A549 (cell line): ENCODE results near the gene OPRM1. TPM values are rescaled to one million over a fixed set of nuclear protein-coding genes. Genes with fewer than 3 reads are reported as not detected.

Experiments used
- ATAC-seq, 2 experiments: fragments of 200-7000 bp in 1 of 2; fragments of >200 bp in 1 of 2; cut with Nextera tagmentation in 1 of 2; cut with Tn5 transposase in 1 of 2; 3 replicates each; pipeline versions ENCODE4 v1.8.0 to v1.9.1; 2018 to 2020; ENCODE audit warnings: mild to moderate bottlenecking in 1 of 2, moderate library complexity in 1 of 2
- CTCF ChIA-PET: fragments of 300-600 bp; sonication (Branson Sonifier 250); formaldehyde crosslinking; extraction: SDS; loops from one replicate; lab custom pipeline; 2021; ENCODE audit warnings: antibody characterized with exemption, inconsistent platforms; lab: Yijun Ruan, JAX
- POLR2A ChIA-PET: fragments of 350-600 bp; formaldehyde crosslinking; extraction: SDS; loops from one replicate; lab custom pipeline; 2021; ENCODE audit warnings: antibody characterized with exemption, inconsistent platforms; lab: Yijun Ruan, JAX
- DNase-seq, 2 experiments: peaks; one replicate each; pipeline versions ENCODE4 v3.0.0 to v3.0.0-alpha.2; 2011 to 2016; ENCODE audit warnings: low read depth in 1 of 2, low spot score in 1 of 2
- FAIRE-seq: peaks from 2 replicates; lab custom pipeline; 2011; peaks lifted over from hg19 to GRCh38; lab: Jason Lieb, UNC
- H3K27ac ChIP-seq, 2 experiments: fragments of >200 bp; sonication (Bioruptor Twin); formaldehyde crosslinking; 3 replicates each; pipeline ENCODE4 v1.5.1; 2016 to 2017
- H3K4me1 ChIP-seq: fragments of >200 bp; sonication (Bioruptor Twin); formaldehyde crosslinking; 3 replicates; pipeline ENCODE4 v1.6.1; 2016
- H3K4me2 ChIP-seq: fragments of >200 bp; sonication (Bioruptor Twin); formaldehyde crosslinking; 3 replicates; pipeline ENCODE4 v1.6.1; 2016
- H3K4me3 ChIP-seq: fragments of >200 bp; sonication (Bioruptor Twin); formaldehyde crosslinking; 3 replicates; pipeline ENCODE4 v1.5.1; 2016
- H3K9me3 ChIP-seq: fragments of >200 bp; sonication (Bioruptor Twin); formaldehyde crosslinking; 3 replicates; pipeline ENCODE4 v1.6.1; 2016
- ATOH8 ChIP-seq: fragments of 250-450 bp; sonication (Bioruptor Pico); IDR thresholded peaks from 2 replicates; pipeline ENCODE4 v1.5.0; 2020; ENCODE audit warnings: low read depth, mild to moderate bottlenecking, moderate library complexity
- CBX2 ChIP-seq: fragments of 200-600 bp; sonication (generic); IDR thresholded peaks from 2 replicates; pipeline ENCODE4 v1.6.1; 2016; ENCODE audit warnings: low read depth, mild to moderate bottlenecking, borderline replicate concordance
- CEBPB ChIP-seq, 2 experiments: fragments of >200 bp in 1 of 2; sonication (Bioruptor Twin) in 1 of 2; formaldehyde crosslinking in 1 of 2; IDR thresholded peaks; 2 replicates each; pipeline ENCODE4 v1.6.1; 2012 to 2016
- CHD2 ChIP-seq: fragments of 150-350 bp; IDR thresholded peaks from 2 replicates; pipeline ENCODE4 v1.6.1; 2014; ENCODE audit warnings: low read length; ENCODE audit not compliant: partially characterized antibody
- E2F6 ChIP-seq: IDR thresholded peaks from 2 replicates; pipeline ENCODE4 v1.6.1; 2012; ENCODE audit warnings: low read depth, borderline replicate concordance
- EHF ChIP-seq: fragments of 250-450 bp; sonication (Bioruptor Pico); IDR thresholded peaks from 2 replicates; pipeline ENCODE4 v1.5.0; 2020; ENCODE audit warnings: mild to moderate bottlenecking
- ELK1 ChIP-seq: fragments of 150-350 bp; IDR thresholded peaks from 2 replicates; pipeline ENCODE4 v1.6.1; 2014; ENCODE audit warnings: low read depth, mild to moderate bottlenecking, low read length
- ESRRA ChIP-seq: fragments of 150-350 bp; IDR thresholded peaks from 2 replicates; pipeline ENCODE4 v1.6.1; 2014; ENCODE audit warnings: mild to moderate bottlenecking, low read length, borderline replicate concordance
- FOSB ChIP-seq: fragments of 250-450 bp; sonication (Bioruptor Pico); IDR thresholded peaks from 2 replicates; pipeline ENCODE4 v1.5.0; 2020; ENCODE audit warnings: mild to moderate bottlenecking, moderate library complexity
- HES2 ChIP-seq: fragments of >200 bp; sonication (Bioruptor Twin); formaldehyde crosslinking; IDR thresholded peaks from 2 replicates; pipeline ENCODE4 v1.6.1; 2016
- HMGXB4 ChIP-seq: fragments of 250-450 bp; sonication (Bioruptor Pico); IDR thresholded peaks from 2 replicates; pipeline ENCODE4 v1.5.0; 2021; ENCODE audit warnings: mild to moderate bottlenecking, moderate library complexity, borderline replicate concordance
- HOXA7 ChIP-seq: fragments of 250-450 bp; sonication (Bioruptor Pico); IDR thresholded peaks from 2 replicates; pipeline ENCODE4 v1.5.0; 2020; ENCODE audit warnings: mild to moderate bottlenecking, moderate library complexity
- HOXB5 ChIP-seq: fragments of 250-450 bp; sonication (Bioruptor Pico); IDR thresholded peaks from 2 replicates; pipeline ENCODE4 v1.5.0; 2020; ENCODE audit warnings: mild to moderate bottlenecking, moderate library complexity
- KDM1A ChIP-seq: fragments of 200-600 bp; sonication (generic); IDR thresholded peaks from 2 replicates; pipeline ENCODE4 v1.6.1; 2016; ENCODE audit warnings: low read depth, mild to moderate bottlenecking
- MAFK ChIP-seq: fragments of 450-650 bp; IDR thresholded peaks from 2 replicates; pipeline ENCODE4 v1.6.1; 2014; ENCODE audit not compliant: partially characterized antibody
- MAX ChIP-seq: IDR thresholded peaks from 2 replicates; pipeline ENCODE4 v1.6.1; 2012
- NFE2L2 ChIP-seq: fragments of 150-350 bp; conservative IDR thresholded peaks from 2 replicates; pipeline ENCODE4 v1.6.1; 2014; ENCODE audit warnings: low read length
- POLR2AphosphoS2 ChIP-seq: conservative IDR thresholded peaks from 2 replicates; pipeline ENCODE4 v1.6.1; 2012; ENCODE audit warnings: low read length, improper control_type of control experiment, inconsistent platforms
- RAD21 ChIP-seq, 2 experiments: fragments of >200 bp in 1 of 2; sonication (Bioruptor Twin) in 1 of 2; formaldehyde crosslinking in 1 of 2; IDR thresholded peaks in 1 of 2; conservative IDR thresholded peaks in 1 of 2; 2 replicates in 1 of 2; 3 replicates in 1 of 2; pipeline ENCODE4 v1.6.1; 2012 to 2018; ENCODE audit warnings: inconsistent platforms in 1 of 2
- RCOR1 ChIP-seq: fragments of 150-350 bp; IDR thresholded peaks from 2 replicates; pipeline ENCODE4 v1.6.1; 2014; ENCODE audit warnings: antibody characterized with exemption, low read length, low read depth
- RNF2 ChIP-seq: fragments of 200-600 bp; sonication (generic); IDR thresholded peaks from 2 replicates; pipeline ENCODE4 v1.6.1; 2016; ENCODE audit warnings: low read depth, mild to moderate bottlenecking, antibody characterized with exemption, moderate library complexity, borderline replicate concordance
- SMC3 ChIP-seq: fragments of >200 bp; sonication (Bioruptor Twin); formaldehyde crosslinking; IDR thresholded peaks from 3 replicates; pipeline ENCODE4 v1.6.1; 2018; ENCODE audit warnings: inconsistent platforms
- SREBF2 ChIP-seq: fragments of 450-650 bp; IDR thresholded peaks from 2 replicates; pipeline ENCODE4 v1.6.1; 2014; ENCODE audit warnings: mild to moderate bottlenecking, moderate library complexity
- WGBS: methylation state at CpG from one replicate; pipeline ENCODE4 v1.1.6; 2017; ENCODE audit errors: missing lambda C conversion rate; 5-methylcytosine and 5-hydroxymethylcytosine counted together
- polyA plus RNA-seq, 4 experiments: library from polyadenylated mRNA; depleted of rRNA in 3 of 4; stranded (reverse); fragments of >200 nt; fragmentation: RNase III in 1 of 4; extraction: RNeasy Plus Mini Kit Qiagen cat#74134 plus additional on column Dnase treatment in 1 of 4; gene quantifications; 2 replicates in 3 of 4; 3 replicates in 1 of 4; pipeline ENCODE4 v1.2.3, GENCODE V29; 2011 to 2017

The OPRM1 gene
- polyA plus RNA-seq, 2 of the 4 experiments (the other 2 are of a cell fraction), result not detected

GRCh38 chr6:154213782-154214181 is 174.7 kb downstream of the OPRM1 start:
- H3K4me1 ChIP-seq, result no peaks in the 10 kb centered on the region
- no peak overlapping the region for H3K27ac ChIP-seq
- H3K4me2 ChIP-seq, result no peak overlapping the region
- POLR2A ChIA-PET, result no interaction called here
- no peaks in the 10 kb centered on the region for H3K9me3 ChIP-seq
- CTCF ChIA-PET, result no interaction called here
- FAIRE-seq, result no peak
- 78% methylated on average over 3 of the region's 3 CpGs for WGBS
- TF ChIP-seq SMC3 (no peak), HES2 (no peak), EHF (no peak), RNF2 (no peak), MAX (no peak), POLR2AphosphoS2 (no peak), ESRRA (no peak), ATOH8 (no peak), NFE2L2 (no peak), KDM1A (no peak), CHD2 (no peak), SREBF2 (no peak), CBX2 (no peak), E2F6 (no peak), RCOR1 (no peak), MAFK (no peak)
- H3K4me3 ChIP-seq, result no peak overlapping the region
- no peak for ATAC-seq
- DNase-seq, result no peak

GRCh38 chr6:154218301-154218700 is 179.3 kb downstream of the OPRM1 start:
- Histone ChIP-seq H3K4me2 (no peak overlapping the region), H3K9me3 (no peaks in the 10 kb centered on the region), H3K4me3 (no peak overlapping the region)
- CTCF ChIA-PET, result no interaction called here
- TF ChIP-seq ELK1, result no peak
- TF ChIP-seq HMGXB4, result no peak
- no peak for TF ChIP-seq HOXB5
- TF ChIP-seq HOXA7 (CRISPR knock-in tag), result no peak
- no peak for TF ChIP-seq RAD21 (conservative IDR thresholded peaks at IDR 0.05 in 1 of 2, IDR thresholded peaks at IDR 0.05 in 1 of 2)
- TF ChIP-seq FOSB, result no peak
- TF ChIP-seq CEBPB (IDR thresholded peaks at IDR 0.05), result no peak
- TF ChIP-seq, all 56 proteins: peak for 0
- POLR2A ChIA-PET, result no interaction called here
- no peaks in the 10 kb centered on the region for H3K4me1 ChIP-seq
- H3K27ac ChIP-seq, result no peak overlapping the region
- no peak for ATAC-seq
- WGBS, result 34% methylated on average over 6 of the region's 6 CpGs
- no peak for DNase-seq
- FAIRE-seq, result no peak
